GM12892 (cell line): ENCODE data around the gene CR1L.
"Not testable (repeated sequence)": the region's sequence is repeated elsewhere in the genome, so short reads cannot be mapped to it uniquely, and the experiment has no call there.

Source experiments
- DNase-seq: peaks from one replicate; pipeline ENCODE4 v3.0.0; 2011; ENCODE audit not compliant: insufficient read length
- FAIRE-seq: peaks from 2 replicates; lab custom pipeline; 2011; peaks lifted over from hg19 to GRCh38; lab: Jason Lieb, UNC
- POLR2A ChIP-seq: IDR thresholded peaks from 2 replicates; pipeline ENCODE4 v1.6.1; 2011; ENCODE audit warnings: low read depth, low read length, control low read depth
- POLR2AphosphoS5 ChIP-seq: IDR thresholded peaks from 2 replicates; pipeline ENCODE4 v1.6.1; 2011; ENCODE audit warnings: low read depth, low read length, control low read depth
- TAF1 ChIP-seq: IDR thresholded peaks from 2 replicates; pipeline ENCODE4 v1.6.1; 2011; ENCODE audit warnings: low read depth, mild to moderate bottlenecking, control low read depth, low read length, borderline replicate concordance

CR1L gene

GRCh38 chr1:207631137-207631536 lies 13.8 kb upstream of the CR1L start:
- FAIRE-seq (no peak), DNase-seq (no peak)
- TF ChIP-seq TAF1 (no peak), POLR2A (no peak), POLR2AphosphoS5 (no peak)

GRCh38 chr1:207633226-207633625 lies 11.7 kb upstream of the CR1L start:
- DNase-seq (no peak), FAIRE-seq (no peak)
- TF ChIP-seq TAF1 = no peak

GRCh38 chr1:207633699-207634289 lies 11.1 kb upstream of the CR1L start:
- DNase-seq, FAIRE-seq: not testable (repeated sequence)

GRCh38 chr1:207634293-207634692 lies 10.6 kb upstream of the CR1L start:
- DNase-seq, FAIRE-seq: not testable (repeated sequence)

- DNase-seq, FAIRE-seq: not testable (repeated sequence)
Observed at GRCh38 chr1:207635569-207636186, 9.3 kb upstream of the CR1L start.

GRCh38 chr1:207638487-207639145 lies 6.3 kb upstream of the CR1L start:
- FAIRE-seq, DNase-seq: not testable (repeated sequence)

- not testable (repeated sequence) for FAIRE-seq, DNase-seq
Observed at GRCh38 chr1:207639362-207639761, 5.6 kb upstream of the CR1L start.

- no peak for TF ChIP-seq POLR2A
- no peak for TF ChIP-seq POLR2AphosphoS5
- no peak for TF ChIP-seq TAF1
- FAIRE-seq (peak; percentile 40), DNase-seq (no peak)
Observed at GRCh38 chr1:207644166-207644851, 624 bp upstream of the CR1L start.

GRCh38 chr1:207645635-207646081 lies 725 bp downstream of the CR1L start:
- DNase-seq (no peak), FAIRE-seq (no peak)
- no peak for TF ChIP-seq POLR2AphosphoS5
- TF ChIP-seq TAF1 = no peak

GRCh38 chr1:207646171-207646570 lies 1.2 kb downstream of the CR1L start:
- FAIRE-seq = no peak

GRCh38 chr1:207646944-207647579 lies 2.1 kb downstream of the CR1L start:
- FAIRE-seq (no peak), DNase-seq (no peak)
- no peak for TF ChIP-seq TAF1

More at GRCh38 chr1:207646171-207646570, 1.2 kb downstream of the CR1L start:
- DNase-seq = no peak
- TF ChIP-seq POLR2A (no peak), TAF1 (no peak), POLR2AphosphoS5 (no peak)

- no peak for TF ChIP-seq POLR2A
- no peak for TF ChIP-seq TAF1
- no peak for TF ChIP-seq POLR2AphosphoS5
- FAIRE-seq = no peak
Observed at GRCh38 chr1:207647671-207648333, 2.9 kb downstream of the CR1L start.

More at GRCh38 chr1:207647671-207648333, 2.9 kb downstream of the CR1L start:
- no peak for DNase-seq
